BE2C (cell line): ENCODE measurements around the gene CLCN7. TPM values are rescaled to one million over a fixed set of nuclear protein-coding genes. Genes with fewer than 3 reads are reported as not detected.
A peak's percentile ranks its signal among the peaks of the same experiment; 100 is the strongest.

Source experiments
- DNase-seq: peaks from one replicate; pipeline ENCODE4 v3.0.0-alpha.2; 2020
- H3K27me3 ChIP-seq: fragments of 250-450 bp; sonication (Bioruptor Pico); 2 replicates; pipeline ENCODE4 v1.5.1; 2020; ENCODE audit warnings: mild to moderate bottlenecking
- H3K36me3 ChIP-seq: fragments of 250-450 bp; sonication (Bioruptor Pico); 2 replicates; pipeline ENCODE4 v1.5.1; 2020; ENCODE audit warnings: mild to moderate bottlenecking
- H3K4me1 ChIP-seq: fragments of 250-450 bp; sonication (Bioruptor Pico); 2 replicates; pipeline ENCODE4 v1.5.1; 2020
- H3K4me3 ChIP-seq: 2 replicates; pipeline ENCODE4 v1.5.1; 2011; ENCODE audit warnings: low read depth, low read length
- H3K9me3 ChIP-seq: fragments of 250-450 bp; sonication (Bioruptor Pico); 2 replicates; pipeline ENCODE4 v1.5.1; 2020
- polyA plus RNA-seq: library from polyadenylated mRNA; unstranded; fragments of >200 nt; gene quantifications from one replicate; pipeline ENCODE4 v1.2.1, GENCODE V29; 2012; ENCODE audit warnings: low read depth, missing spikeins; ENCODE audit not compliant: insufficient read length, insufficient read depth
- TF ChIP-seq, protein P1 (sequence below): IDR thresholded peaks from 2 replicates; pipeline ENCODE4 v1.5.1; 2012; ENCODE audit warnings: mild to moderate bottlenecking, low read depth, low read length

The CLCN7 gene, protein sequence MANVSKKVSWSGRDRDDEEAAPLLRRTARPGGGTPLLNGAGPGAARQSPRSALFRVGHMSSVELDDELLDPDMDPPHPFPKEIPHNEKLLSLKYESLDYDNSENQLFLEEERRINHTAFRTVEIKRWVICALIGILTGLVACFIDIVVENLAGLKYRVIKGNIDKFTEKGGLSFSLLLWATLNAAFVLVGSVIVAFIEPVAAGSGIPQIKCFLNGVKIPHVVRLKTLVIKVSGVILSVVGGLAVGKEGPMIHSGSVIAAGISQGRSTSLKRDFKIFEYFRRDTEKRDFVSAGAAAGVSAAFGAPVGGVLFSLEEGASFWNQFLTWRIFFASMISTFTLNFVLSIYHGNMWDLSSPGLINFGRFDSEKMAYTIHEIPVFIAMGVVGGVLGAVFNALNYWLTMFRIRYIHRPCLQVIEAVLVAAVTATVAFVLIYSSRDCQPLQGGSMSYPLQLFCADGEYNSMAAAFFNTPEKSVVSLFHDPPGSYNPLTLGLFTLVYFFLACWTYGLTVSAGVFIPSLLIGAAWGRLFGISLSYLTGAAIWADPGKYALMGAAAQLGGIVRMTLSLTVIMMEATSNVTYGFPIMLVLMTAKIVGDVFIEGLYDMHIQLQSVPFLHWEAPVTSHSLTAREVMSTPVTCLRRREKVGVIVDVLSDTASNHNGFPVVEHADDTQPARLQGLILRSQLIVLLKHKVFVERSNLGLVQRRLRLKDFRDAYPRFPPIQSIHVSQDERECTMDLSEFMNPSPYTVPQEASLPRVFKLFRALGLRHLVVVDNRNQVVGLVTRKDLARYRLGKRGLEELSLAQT
- polyA plus RNA-seq = 139 TPM

DNA sequence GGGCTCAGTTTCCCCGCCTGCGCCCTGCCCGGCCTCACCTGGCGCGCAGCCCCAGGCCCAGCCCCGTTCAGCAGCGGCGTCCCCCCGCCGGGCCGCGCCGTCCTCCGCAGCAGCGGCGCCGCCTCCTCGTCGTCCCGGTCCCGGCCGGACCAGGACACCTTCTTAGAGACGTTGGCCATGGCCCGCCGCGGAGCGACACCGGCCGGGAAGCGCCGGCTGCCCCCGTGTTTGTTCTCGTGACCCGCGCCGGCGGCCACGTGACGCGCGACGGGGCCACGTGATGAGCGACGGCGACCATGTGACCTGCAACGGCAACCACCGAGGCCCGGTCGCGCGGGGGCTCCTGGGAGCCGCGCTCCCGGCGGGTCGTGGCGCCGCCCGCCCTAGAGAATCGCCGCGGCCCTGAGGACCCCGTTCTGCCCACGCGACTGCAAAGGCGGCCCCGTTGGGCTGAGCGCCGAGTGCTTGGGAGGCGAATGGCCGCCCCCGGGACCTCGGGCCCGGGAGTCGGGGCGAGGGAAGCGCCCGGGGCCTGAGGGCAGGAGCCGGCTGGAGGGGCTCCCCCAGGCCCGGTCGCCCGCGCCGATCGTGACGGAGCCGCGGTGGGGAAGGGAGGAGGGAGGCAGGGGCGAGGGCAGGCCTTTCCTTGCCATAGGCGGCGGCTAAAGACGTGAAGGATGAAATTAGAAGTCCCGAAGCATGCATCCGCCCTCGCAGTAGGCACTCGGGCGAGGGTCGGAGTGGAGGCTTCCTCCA is at the start of gene CLCN7:
CLCN7 (minus strand) TSS at position 233 of the 756 bp plus-strand sequence; CDS start at position 179, 54 bp downstream.
- H3K4me1 ChIP-seq = no peaks in the 10 kb centered on the region
- H3K9me3 ChIP-seq = no peaks in the 10 kb centered on the region; the same call in 1 of the 2 replicates
- H3K36me3 ChIP-seq = no peaks in the 10 kb centered on the region
- peak; percentile 92 for DNase-seq
- peak within 1 kb of the TSS; percentile 81 for H3K4me3 ChIP-seq
- H3K27me3 ChIP-seq = no peaks in the 10 kb centered on the region
- TF ChIP-seq, protein P1, sequence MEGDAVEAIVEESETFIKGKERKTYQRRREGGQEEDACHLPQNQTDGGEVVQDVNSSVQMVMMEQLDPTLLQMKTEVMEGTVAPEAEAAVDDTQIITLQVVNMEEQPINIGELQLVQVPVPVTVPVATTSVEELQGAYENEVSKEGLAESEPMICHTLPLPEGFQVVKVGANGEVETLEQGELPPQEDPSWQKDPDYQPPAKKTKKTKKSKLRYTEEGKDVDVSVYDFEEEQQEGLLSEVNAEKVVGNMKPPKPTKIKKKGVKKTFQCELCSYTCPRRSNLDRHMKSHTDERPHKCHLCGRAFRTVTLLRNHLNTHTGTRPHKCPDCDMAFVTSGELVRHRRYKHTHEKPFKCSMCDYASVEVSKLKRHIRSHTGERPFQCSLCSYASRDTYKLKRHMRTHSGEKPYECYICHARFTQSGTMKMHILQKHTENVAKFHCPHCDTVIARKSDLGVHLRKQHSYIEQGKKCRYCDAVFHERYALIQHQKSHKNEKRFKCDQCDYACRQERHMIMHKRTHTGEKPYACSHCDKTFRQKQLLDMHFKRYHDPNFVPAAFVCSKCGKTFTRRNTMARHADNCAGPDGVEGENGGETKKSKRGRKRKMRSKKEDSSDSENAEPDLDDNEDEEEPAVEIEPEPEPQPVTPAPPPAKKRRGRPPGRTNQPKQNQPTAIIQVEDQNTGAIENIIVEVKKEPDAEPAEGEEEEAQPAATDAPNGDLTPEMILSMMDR = no peak

DNA sequence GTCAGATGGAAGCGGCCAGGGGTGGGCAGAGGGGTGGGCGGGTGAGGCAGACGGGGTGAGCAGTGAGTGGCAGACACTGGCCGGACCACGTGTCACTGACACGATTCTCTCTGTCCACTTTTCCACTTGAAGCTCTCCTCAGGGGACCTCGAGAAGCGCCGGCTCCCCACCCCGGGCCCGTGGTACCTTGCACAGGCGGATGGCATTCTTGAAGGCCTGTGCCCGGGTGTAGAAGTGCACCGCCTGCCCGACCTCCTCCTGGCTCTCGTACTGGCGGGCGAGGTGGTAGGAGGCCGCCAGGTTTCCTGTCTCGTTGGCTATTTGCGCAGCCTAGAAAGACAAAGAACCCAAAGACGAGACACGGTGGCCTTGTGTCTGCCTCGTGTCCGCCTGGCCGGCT is 49.5 kb upstream of the CLCN7 start:
- H3K36me3 ChIP-seq = no peaks in the 10 kb centered on the region
- H3K4me3 ChIP-seq = no peak overlapping the region
- H3K27me3 ChIP-seq = no peaks in the 10 kb centered on the region
- H3K4me1 ChIP-seq = peaks cover 5% of the 10 kb centered on the region; the same call in 1 of the 2 replicates
- H3K9me3 ChIP-seq = no peaks in the 10 kb centered on the region
- TF ChIP-seq, protein P1 = no peak
- DNase-seq = peak; percentile 6

DNA sequence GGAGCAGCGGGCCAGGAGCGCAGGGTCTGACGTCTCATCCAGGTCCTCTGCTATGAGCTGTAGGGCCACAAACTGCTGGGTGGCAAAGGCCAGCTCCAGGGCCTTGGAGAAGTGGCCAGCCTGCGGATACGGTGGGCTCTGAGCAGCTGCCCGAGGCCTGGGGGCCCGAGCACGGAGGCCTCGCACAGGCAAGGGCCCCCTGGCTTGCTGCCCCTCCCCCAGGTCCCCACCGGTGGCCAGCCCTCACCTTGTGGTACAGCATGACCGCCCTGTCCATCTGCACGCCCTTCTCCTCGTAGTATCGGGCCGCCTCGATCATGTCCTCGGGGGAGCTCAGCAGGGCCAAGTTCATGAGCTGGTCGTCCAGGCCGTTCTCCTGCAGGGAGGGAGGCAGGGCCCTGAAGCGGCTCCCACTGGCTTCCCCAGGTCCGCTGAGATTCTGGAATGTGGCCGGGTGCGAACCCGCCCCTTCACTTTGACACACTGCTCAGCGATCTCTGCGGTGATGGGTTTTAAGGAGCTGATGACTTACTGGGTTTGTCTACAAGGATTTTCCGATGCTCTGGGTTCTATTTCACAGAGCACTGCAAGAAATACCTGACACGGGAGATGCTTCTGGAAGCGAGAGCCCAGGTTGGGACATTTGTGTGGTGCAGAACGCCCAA is 48.9 kb upstream of the CLCN7 start:
- no peak for DNase-seq
- Histone ChIP-seq H3K4me1 (peaks cover 5% of the 10 kb centered on the region; the same call in 1 of the 2 replicates), H3K36me3 (no peaks in the 10 kb centered on the region), H3K27me3 (no peaks in the 10 kb centered on the region), H3K9me3 (no peaks in the 10 kb centered on the region), H3K4me3 (no peak overlapping the region)
- TF ChIP-seq, protein P1 = no peak

DNA sequence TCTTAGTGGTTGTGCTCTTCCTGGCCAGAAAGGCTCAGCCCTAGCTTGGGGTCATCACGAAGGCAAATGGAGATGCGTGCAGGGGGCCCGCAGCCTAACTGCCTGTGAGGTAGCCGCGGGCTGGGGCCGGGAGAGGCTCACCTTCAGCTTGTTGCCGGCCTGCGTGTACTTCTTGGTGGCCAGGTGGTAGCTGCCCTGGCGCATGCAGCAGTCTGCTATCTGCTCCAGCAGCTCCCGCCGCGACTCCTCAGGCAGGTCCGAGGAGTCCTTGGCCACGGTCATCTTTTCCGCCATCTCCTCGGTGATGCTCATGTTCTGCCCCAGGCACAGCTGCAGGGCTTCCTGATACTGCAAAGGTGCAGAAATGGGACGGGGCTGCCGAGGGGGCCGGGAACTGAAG is 45.6 kb upstream of the CLCN7 start:
- no peak overlapping the region for H3K4me3 ChIP-seq
- no peak for DNase-seq
- TF ChIP-seq, protein P1 = no peak
- no peaks in the 10 kb centered on the region for H3K9me3 ChIP-seq
- H3K4me1 ChIP-seq = no peaks in the 10 kb centered on the region
- no peaks in the 10 kb centered on the region for H3K36me3 ChIP-seq
- H3K27me3 ChIP-seq = no peaks in the 10 kb centered on the region

DNA sequence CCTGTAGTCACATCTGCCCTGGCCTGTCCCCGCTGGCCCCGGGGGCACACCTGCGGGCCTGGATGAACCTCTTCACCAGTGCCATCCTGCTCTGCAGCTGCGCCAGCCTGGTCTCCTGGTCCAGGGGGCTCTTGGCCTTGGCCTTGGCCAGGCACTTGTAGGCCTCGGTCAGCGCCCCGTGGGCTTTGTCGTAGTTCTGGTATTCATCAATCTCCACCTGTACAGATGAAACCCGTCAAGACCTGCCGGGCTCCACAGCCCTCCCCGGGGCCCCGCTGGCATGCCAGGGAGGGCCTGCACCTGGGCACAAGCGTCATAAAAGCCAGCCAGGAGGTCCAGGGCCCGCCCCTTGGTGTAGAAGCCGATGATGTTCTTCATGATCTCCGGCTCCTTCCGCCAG is 45.0 kb upstream of the CLCN7 start:
- Histone ChIP-seq H3K4me3 (no peak overlapping the region), H3K27me3 (no peaks in the 10 kb centered on the region), H3K36me3 (no peaks in the 10 kb centered on the region), H3K9me3 (no peaks in the 10 kb centered on the region), H3K4me1 (no peaks in the 10 kb centered on the region)
- TF ChIP-seq, protein P1 = no peak
- no peak for DNase-seq
